Esophagus squamous epithelium (tissue), 5 donors: ENCODE measurements around the gene PAPPA. TPM values are rescaled to one million over a fixed set of nuclear protein-coding genes. Genes with fewer than 3 reads are reported as not detected.

Source experiments
- DNase-seq: peaks from one replicate; lab custom pipeline; 2025; lab: John Stamatoyannopoulos, UW
- H3K27ac ChIP-seq, 4 donors: fragments of 200-600 bp; sonication (generic); one replicate each; pipeline ENCODE4 v1.5.1; 2016 to 2019; ENCODE audit warnings: mild to moderate bottlenecking in 1 of 4
- H3K27me3 ChIP-seq, 4 donors: fragments of 200-600 bp; sonication (generic); 1 replicate in 3 of 4; 2 replicates in 1 of 4; pipeline versions ENCODE4 v1.5.1 to v1.6.0; 2017 to 2021; ENCODE audit warnings: antibody characterized with exemption in 1 of 4
- H3K36me3 ChIP-seq, 3 donors: fragments of 200-600 bp; sonication (generic); one replicate each; pipeline ENCODE4 v1.5.1; 2016 to 2019
- H3K4me1 ChIP-seq, 3 donors: fragments of 200-600 bp; sonication (generic); one replicate each; pipeline ENCODE4 v1.5.1; 2017 to 2019
- H3K4me3 ChIP-seq, 4 donors: fragments of 200-600 bp; sonication (generic); 1 replicate in 3 of 4; 2 replicates in 1 of 4; pipeline ENCODE4 v1.5.1; 2016 to 2019; ENCODE audit warnings: mild to moderate bottlenecking in 2 of 4, moderate library complexity in 1 of 4
- H3K9me3 ChIP-seq, 3 donors: fragments of 200-600 bp; sonication (generic); one replicate each; pipeline ENCODE4 v1.5.1; 2016 to 2019
- POLR2A ChIP-seq, 4 donors: fragments of 450-650 bp; IDR thresholded peaks; one replicate each; pipeline ENCODE4 v1.6.1; 2017; ENCODE audit warnings: antibody characterized with exemption in 4 of 4, mild to moderate bottlenecking in 4 of 4, moderate library complexity in 3 of 4
- WGBS, 2 donors: methylation state at CpG; one replicate each; pipeline ENCODE4 v1.1.5; 2018; 5-methylcytosine and 5-hydroxymethylcytosine counted together
- intact Hi-C: fragments of 100-400 bp; cut with DNase I; formaldehyde crosslinking; loops from one replicate; pipeline ENCODE4 v1.15.0; 2022
- total RNA-seq, 4 donors: library from RNA; depleted of rRNA; stranded (reverse); fragments of >200 nt; gene quantifications; one replicate each; pipeline ENCODE4 v1.1.0, GENCODE V29; 2016
- TF ChIP-seq, protein P1 (sequence below), 6 experiments: fragments of 450-650 bp in 4 of 6; fragments of 200-600 bp in 2 of 6; sonication (generic) in 2 of 6; IDR thresholded peaks; one replicate each; pipeline ENCODE4 v1.5.1; 2016 to 2019; ENCODE audit warnings: antibody characterized with exemption in 6 of 6, mild to moderate bottlenecking in 4 of 6, moderate library complexity in 4 of 6
- donor health status: DM: yes; HTN: yes; CAD: no.

PAPPA gene
- total RNA-seq, 4 donors from 2014 or later = 8.3 to 13.7 (median 11.4) TPM

DNA sequence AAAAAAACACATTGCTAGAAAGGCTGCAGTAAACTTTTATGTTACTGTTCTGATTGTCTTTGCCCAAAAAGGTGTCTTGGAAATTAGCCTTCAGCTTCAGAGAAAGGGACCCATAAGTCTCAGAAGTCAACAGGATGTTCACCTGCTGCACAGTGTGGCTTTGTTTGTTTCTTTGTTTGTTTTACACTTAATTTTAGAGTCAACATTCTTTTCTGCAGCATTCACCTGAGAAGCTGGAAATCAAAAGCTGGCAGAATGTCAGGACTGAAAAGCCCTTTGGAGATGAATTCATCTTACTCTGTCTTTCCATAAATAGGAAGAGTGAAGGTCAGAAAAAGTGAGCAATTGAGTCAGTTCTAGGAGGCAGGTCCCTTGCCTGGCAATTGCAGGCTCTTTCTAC lies 170.0 kb downstream of the PAPPA start:
- Histone ChIP-seq H3K36me3 (no peaks in the 10 kb centered on the region), H3K4me3 (no peak overlapping the region), H3K27ac (no peak overlapping the region), H3K27me3 (no peaks in the 10 kb centered on the region), H3K9me3 (no peaks in the 10 kb centered on the region), H3K4me1 (peaks cover 0 to 21% (median 0%) of the 10 kb centered on the region in 3 donors)
- intact Hi-C loops = no loop called here
- DNase-seq = no peak
- TF ChIP-seq, protein P1, sequence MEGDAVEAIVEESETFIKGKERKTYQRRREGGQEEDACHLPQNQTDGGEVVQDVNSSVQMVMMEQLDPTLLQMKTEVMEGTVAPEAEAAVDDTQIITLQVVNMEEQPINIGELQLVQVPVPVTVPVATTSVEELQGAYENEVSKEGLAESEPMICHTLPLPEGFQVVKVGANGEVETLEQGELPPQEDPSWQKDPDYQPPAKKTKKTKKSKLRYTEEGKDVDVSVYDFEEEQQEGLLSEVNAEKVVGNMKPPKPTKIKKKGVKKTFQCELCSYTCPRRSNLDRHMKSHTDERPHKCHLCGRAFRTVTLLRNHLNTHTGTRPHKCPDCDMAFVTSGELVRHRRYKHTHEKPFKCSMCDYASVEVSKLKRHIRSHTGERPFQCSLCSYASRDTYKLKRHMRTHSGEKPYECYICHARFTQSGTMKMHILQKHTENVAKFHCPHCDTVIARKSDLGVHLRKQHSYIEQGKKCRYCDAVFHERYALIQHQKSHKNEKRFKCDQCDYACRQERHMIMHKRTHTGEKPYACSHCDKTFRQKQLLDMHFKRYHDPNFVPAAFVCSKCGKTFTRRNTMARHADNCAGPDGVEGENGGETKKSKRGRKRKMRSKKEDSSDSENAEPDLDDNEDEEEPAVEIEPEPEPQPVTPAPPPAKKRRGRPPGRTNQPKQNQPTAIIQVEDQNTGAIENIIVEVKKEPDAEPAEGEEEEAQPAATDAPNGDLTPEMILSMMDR (IDR thresholded peaks at IDR 0.05) = no peak
- no peak for TF ChIP-seq POLR2A (IDR thresholded peaks at IDR 0.05)

GRCh38 chr9:116325924-116326323 lies 172.3 kb downstream of the PAPPA start:
- Histone ChIP-seq H3K27ac (no peak overlapping the region), H3K4me1 (peaks cover 0 to 21% (median 0%) of the 10 kb centered on the region in 3 donors), H3K4me3 (no peak overlapping the region), H3K36me3 (no peaks in the 10 kb centered on the region), H3K27me3 (no peaks in the 10 kb centered on the region), H3K9me3 (no peaks in the 10 kb centered on the region)
- no peak for DNase-seq
- TF ChIP-seq POLR2A (IDR thresholded peaks at IDR 0.05) = no peak
- TF ChIP-seq, protein P1 (IDR thresholded peaks at IDR 0.05) = no peak
- intact Hi-C loops = no loop called here

DNA sequence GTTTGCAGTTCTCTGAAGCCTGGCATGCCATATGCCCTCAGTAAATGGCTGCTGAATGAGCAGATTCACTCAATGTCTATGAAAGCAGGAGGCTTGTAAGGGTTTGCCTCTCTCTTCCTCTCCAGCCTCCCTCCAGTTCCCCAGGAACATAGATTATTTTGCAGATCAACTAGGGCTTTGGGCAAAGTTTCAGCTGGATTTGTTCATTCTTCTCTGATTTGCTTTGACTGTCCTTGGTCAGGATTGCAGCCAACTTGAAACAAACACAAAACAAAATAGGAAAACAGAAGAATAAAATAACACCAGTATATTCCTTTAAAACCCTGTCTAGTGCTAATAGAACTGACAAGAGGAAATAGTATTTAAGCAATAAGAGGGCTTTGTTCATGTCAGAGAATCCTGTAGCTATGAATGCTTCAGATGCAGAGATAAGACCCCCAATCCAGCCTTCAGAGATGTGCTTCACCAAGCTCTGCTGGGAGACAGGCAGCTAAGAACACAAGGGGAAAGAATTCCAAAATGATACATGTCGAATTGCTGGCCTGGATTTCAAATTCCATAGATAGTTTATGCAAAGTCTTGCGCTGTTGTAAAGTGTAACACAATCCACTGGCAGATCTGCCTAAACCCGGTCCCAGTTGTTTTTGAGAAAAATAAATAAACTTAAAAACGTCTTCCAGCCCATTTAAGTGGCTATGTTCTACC lies 174.3 kb downstream of the PAPPA start:
- H3K36me3 ChIP-seq = peaks cover 0 to 3% (median 0%) of the 10 kb centered on the region in 3 donors
- H3K4me3 ChIP-seq = no peak overlapping the region
- intact Hi-C loops = no loop called here
- DNase-seq = no peak
- H3K4me1 ChIP-seq = peaks cover 0 to 18% (median 0%) of the 10 kb centered on the region in 3 donors
- no peaks in the 10 kb centered on the region for H3K9me3 ChIP-seq
- WGBS, 2 donors = 32 to 68% methylated on average over 4 of the region's 4 CpGs
- H3K27me3 ChIP-seq = no peaks in the 10 kb centered on the region
- no peak for TF ChIP-seq POLR2A (IDR thresholded peaks at IDR 0.05)
- TF ChIP-seq, protein P1 (IDR thresholded peaks at IDR 0.05) = no peak
- no peak overlapping the region for H3K27ac ChIP-seq

DNA sequence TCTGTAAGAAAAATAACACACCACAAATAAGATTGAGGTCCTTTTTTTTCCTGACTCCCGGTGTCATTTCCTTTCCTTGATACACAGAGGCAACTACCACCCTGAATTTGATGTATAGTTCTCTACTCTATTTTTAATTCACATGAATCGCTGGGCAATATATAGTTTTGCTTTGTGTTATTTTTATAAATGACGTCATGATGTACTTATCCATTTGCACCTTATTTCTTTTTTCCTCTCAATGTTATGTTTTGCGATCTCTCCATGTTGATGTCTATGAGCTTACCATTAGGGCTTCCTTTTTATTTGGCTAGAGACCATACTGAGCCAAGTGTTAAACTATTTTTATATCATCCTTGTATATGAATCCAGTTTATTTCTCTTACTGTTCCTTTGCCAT lies 175.9 kb downstream of the PAPPA start:
- H3K4me1 ChIP-seq = peaks cover 0 to 12% (median 0%) of the 10 kb centered on the region in 3 donors
- intact Hi-C loops = no loop called here
- H3K4me3 ChIP-seq = no peak overlapping the region
- TF ChIP-seq, protein P1 (IDR thresholded peaks at IDR 0.05) = no peak
- no peak for TF ChIP-seq POLR2A (IDR thresholded peaks at IDR 0.05)
- H3K9me3 ChIP-seq = no peaks in the 10 kb centered on the region
- H3K27me3 ChIP-seq = no peaks in the 10 kb centered on the region
- peaks cover 0 to 3% (median under 1%) of the 10 kb centered on the region in 3 donors for H3K36me3 ChIP-seq
- no peak for DNase-seq
- 91 to 92% methylated on average over 4 of the region's 4 CpGs for WGBS, 2 donors
- no peak overlapping the region for H3K27ac ChIP-seq

- Histone ChIP-seq H3K9me3 (no peaks in the 10 kb centered on the region), H3K4me1 (peaks cover 0 to 12% (median 0%) of the 10 kb centered on the region in 3 donors), H3K27ac (no peak overlapping the region), H3K36me3 (peaks cover 0 to 7% (median 3%) of the 10 kb centered on the region in 3 donors), H3K27me3 (no peaks in the 10 kb centered on the region), H3K4me3 (no peak overlapping the region)
- 57 to 66% methylated on average over 3 of the region's 3 CpGs for WGBS, 2 donors
- DNase-seq = no peak
- TF ChIP-seq, protein P1 (IDR thresholded peaks at IDR 0.05) = no peak
- TF ChIP-seq POLR2A (IDR thresholded peaks at IDR 0.05) = no peak
- intact Hi-C loops = no loop called here
These were observed 177.7 kb downstream of the PAPPA start for GRCh38 chr9:116331241-116331640.
